HepG2 (cell line): Measurements from ENCODE around the gene RCOR1. TPM values are rescaled to one million over a fixed set of nuclear protein-coding genes. Genes with fewer than 3 reads are reported as not detected.

ENCODE experiments used
- ATAC-seq: fragments of 200-7000 bp; cut with Tn5 transposase; 3 replicates; pipeline ENCODE4 v1.9.1; 2020; ENCODE audit warnings: mild to moderate bottlenecking, moderate library complexity
- BruUV-seq: library from RNA; stranded (reverse); fragments of 400-500 nt; replicated peaks from 2 replicates; lab custom pipeline; 2021; lab: Mats Ljungman, UMichigan
- CTCF ChIA-PET: fragments of 300-600 bp; formaldehyde crosslinking; extraction: SDS; loops from one replicate; lab custom pipeline; 2021; ENCODE audit warnings: low total read pairs, inconsistent platforms, low intra/inter-chr PET ratio; lab: Yijun Ruan, JAX
- POLR2A ChIA-PET: fragments of 350-600 bp; sonication (Branson Sonifier 250); formaldehyde crosslinking; loops from one replicate; lab custom pipeline; 2020; ENCODE audit warnings: antibody characterized with exemption, inconsistent platforms; lab: Yijun Ruan, JAX
- DNase-seq: peaks from one replicate; pipeline ENCODE4 v3.0.0-alpha.2; 2015; ENCODE audit warnings: low spot score
- FAIRE-seq: peaks from 3 replicates; lab custom pipeline; 2011; peaks lifted over from hg19 to GRCh38; lab: Jason Lieb, UNC
- H2AFZ ChIP-seq: one replicate; pipeline ENCODE4 v1.6.1; 2011; ENCODE audit warnings: low read length, inconsistent platforms
- H3K27ac ChIP-seq: fragments of 300-600 bp; 3 replicates; pipeline ENCODE4 v1.8.0; 2011; ENCODE audit warnings: mixed run types, mild to moderate bottlenecking, mixed read lengths, low read length, inconsistent platforms; ENCODE audit not compliant: insufficient read depth; ENCODE audit errors: extremely low read length
- H3K27me3 ChIP-seq, 2 experiments: fragments of 200-600 bp in 1 of 2; 2 replicates in 1 of 2; 3 replicates in 1 of 2; pipeline versions ENCODE4 v1.6.0 to v1.8.0; 2011; ENCODE audit warnings: low read length in 2 of 2, mild to moderate bottlenecking in 2 of 2, moderate library complexity in 2 of 2, inconsistent platforms in 1 of 2; ENCODE audit not compliant: insufficient read depth in 2 of 2, control insufficient read depth in 1 of 2
- H3K36me3 ChIP-seq, 2 experiments: fragments of 200-600 bp in 1 of 2; replicated peaks in 1 of 2; 2 replicates in 1 of 2; 3 replicates in 1 of 2; pipeline versions ENCODE4 v1.5.1 to v1.8.0; 2011; ENCODE audit warnings: low read length in 2 of 2, inconsistent platforms in 1 of 2; ENCODE audit not compliant: insufficient read depth in 2 of 2, control insufficient read depth in 1 of 2
- H3K4me1 ChIP-seq: 2 replicates; pipeline ENCODE4 v1.5.1; 2012; ENCODE audit warnings: low read length, inconsistent platforms; ENCODE audit not compliant: insufficient read depth
- H3K4me2 ChIP-seq: 2 replicates; pipeline ENCODE4 v1.6.0; 2011; ENCODE audit warnings: low read depth, low read length, inconsistent platforms
- H3K4me3 ChIP-seq, 3 experiments: fragments of 200-600 bp in 1 of 3; sonication (generic), shearing (Covaris generic) in 1 of 3; replicated peaks in 1 of 3; 2 replicates each; pipeline ENCODE4 v1.5.1; 2011 to 2016; ENCODE audit warnings: low read length in 3 of 3, inconsistent platforms in 2 of 3, low read depth in 2 of 3, mild to moderate bottlenecking in 2 of 3, control low read depth in 1 of 3, mixed read lengths in 1 of 3; ENCODE audit not compliant: insufficient read depth in 1 of 3
- H3K79me2 ChIP-seq: one replicate; pipeline ENCODE4 v1.6.1; 2011; ENCODE audit warnings: low read length, inconsistent platforms; ENCODE audit not compliant: insufficient read depth
- H3K9ac ChIP-seq: 2 replicates; pipeline ENCODE4 v1.6.0; 2011; ENCODE audit warnings: mild to moderate bottlenecking, low read depth, low read length, inconsistent platforms; ENCODE audit not compliant: insufficient read depth
- H3K9me3 ChIP-seq: 2 replicates; pipeline ENCODE4 v1.5.1; 2012; ENCODE audit warnings: mild to moderate bottlenecking, low read length
- H4K20me1 ChIP-seq: 2 replicates; pipeline ENCODE4 v1.6.0; 2011; ENCODE audit warnings: inconsistent platforms, mild to moderate bottlenecking, low read length, moderate library complexity; ENCODE audit not compliant: insufficient read depth
- CBFB ChIP-seq: sonication (generic); formaldehyde crosslinking; IDR thresholded peaks from 2 replicates; pipeline ENCODE4 v1.4.0; 2020; ENCODE audit warnings: missing genetic modification reagents
- LCORL ChIP-seq, 2 experiments: fragments of 450-650 bp in 1 of 2; sonication (generic) in 1 of 2; formaldehyde crosslinking in 1 of 2; IDR thresholded peaks; 2 replicates each; pipeline versions ENCODE4 v1.5.0 to v1.6.1; 2017 to 2020; ENCODE audit warnings: antibody characterized with exemption in 1 of 2, missing genetic modification reagents in 1 of 2
- MZF1 ChIP-seq: sonication (generic); formaldehyde crosslinking; IDR thresholded peaks from 2 replicates; pipeline ENCODE4 v1.8.1; 2023; ENCODE audit warnings: mild to moderate bottlenecking, missing genetic modification reagents, borderline replicate concordance
- NCOA5 ChIP-seq: sonication (generic); formaldehyde crosslinking; IDR thresholded peaks from 2 replicates; pipeline ENCODE4 v1.4.0; 2020; ENCODE audit warnings: missing genetic modification reagents
- NR2F6 ChIP-seq, 2 experiments: IDR thresholded peaks; 2 replicates each; pipeline ENCODE4 v1.6.1; 2016; ENCODE audit warnings: antibody characterized with exemption in 1 of 2, mild to moderate bottlenecking in 1 of 2
- POLR2G ChIP-seq: fragments of 200-400 bp; formaldehyde crosslinking; IDR thresholded peaks from 2 replicates; pipeline ENCODE4 v1.6.1; 2018; ENCODE audit warnings: mild to moderate bottlenecking, low read depth, low read length, moderate library complexity
- SIN3A ChIP-seq: IDR thresholded peaks from 2 replicates; pipeline ENCODE4 v1.6.1; 2011; ENCODE audit warnings: low read depth, mild to moderate bottlenecking, control low read depth, low read length, borderline replicate concordance
- SIX4 ChIP-seq: sonication (generic); formaldehyde crosslinking; IDR thresholded peaks from 2 replicates; pipeline ENCODE4 v1.4.0; 2020; ENCODE audit warnings: missing genetic modification reagents
- SNRNP70 ChIP-seq: fragments of 200-400 bp; formaldehyde crosslinking; IDR thresholded peaks from 2 replicates; pipeline ENCODE4 v1.6.1; 2017; ENCODE audit warnings: mild to moderate bottlenecking, low read depth, low read length, moderate library complexity
- SPEN ChIP-seq: sonication (generic); formaldehyde crosslinking; IDR thresholded peaks from 2 replicates; pipeline ENCODE4 v1.5.1; 2020; ENCODE audit warnings: low read depth, mild to moderate bottlenecking, missing genetic modification reagents
- ZNF20 ChIP-seq: sonication (generic); formaldehyde crosslinking; IDR thresholded peaks from 2 replicates; pipeline ENCODE4 v1.4.0; 2020; ENCODE audit warnings: mild to moderate bottlenecking, moderate library complexity, missing genetic modification reagents
- ZNF431 ChIP-seq: sonication (generic); formaldehyde crosslinking; IDR thresholded peaks from 2 replicates; pipeline ENCODE4 v1.9.0; 2022; ENCODE audit warnings: missing genetic modification reagents, low read depth, mild to moderate bottlenecking, borderline replicate concordance
- ZNF616 ChIP-seq: sonication (generic); formaldehyde crosslinking; IDR thresholded peaks from 2 replicates; pipeline ENCODE4 v1.5.0; 2020; ENCODE audit warnings: low read depth, mild to moderate bottlenecking, missing genetic modification reagents
- WGBS: methylation state at CpG from one replicate; pipeline ENCODE4 v1.1.6; 2017; ENCODE audit warnings: low lambda C conversion rate; 5-methylcytosine and 5-hydroxymethylcytosine counted together
- in situ Hi-C: cut with HindIII; loops from 2 replicates; pipeline ENCODE4 v1.10.0; 2017; ENCODE audit warnings: low pct_unique_long_range_greater_than_20kb; ENCODE audit not compliant: extremely low pct_ligation_motif_present
- intact Hi-C: fragments of 100-400 bp; cut with micrococcal nuclease; formaldehyde crosslinking; loops from one replicate; pipeline ENCODE4 v1.10.0; 2022; ENCODE audit not compliant: unreplicated experiment
- polyA plus RNA-seq, 8 experiments: library from polyadenylated mRNA; depleted of rRNA in 3 of 8; stranded (reverse) in 7 of 8; unstranded in 1 of 8; fragments of >200 nt; fragmentation: Illumina TruSeq in 4 of 8; extraction: Trizol in 4 of 8; gene quantifications; 2 replicates each; pipeline versions ENCODE4 v1.2.1 to v1.2.3, GENCODE V29; 2011 to 2016; ENCODE audit warnings: low read depth in 4 of 8, missing spikeins in 1 of 8, mixed read lengths in 1 of 8; ENCODE audit not compliant: insufficient read depth in 1 of 8
- total RNA-seq, 5 experiments: library from RNA; depleted of rRNA; stranded (reverse); fragments of >200 nt; fragmentation: Illumina TruSeq; extraction: Trizol; gene quantifications; 2 replicates each; pipeline ENCODE4 v1.2.3, GENCODE V29; 2016; ENCODE audit warnings: low read depth in 1 of 5
- TF ChIP-seq, protein P1 (sequence below): sonication (generic); formaldehyde crosslinking; IDR thresholded peaks from 2 replicates; pipeline ENCODE4 v1.5.1; 2020; ENCODE audit warnings: mild to moderate bottlenecking, moderate library complexity, missing genetic modification reagents
- TF ChIP-seq, protein P2 (sequence below): IDR thresholded peaks from 2 replicates; pipeline ENCODE4 v1.6.1; 2016; ENCODE audit warnings: mild to moderate bottlenecking

Gene RCOR1
- total and polyA plus RNA-seq, 2 of the 13 experiments (the other 11 are each of a cell fraction or from before 2014, with no cell fraction given), result 10.2 to 11.1 TPM

DNA sequence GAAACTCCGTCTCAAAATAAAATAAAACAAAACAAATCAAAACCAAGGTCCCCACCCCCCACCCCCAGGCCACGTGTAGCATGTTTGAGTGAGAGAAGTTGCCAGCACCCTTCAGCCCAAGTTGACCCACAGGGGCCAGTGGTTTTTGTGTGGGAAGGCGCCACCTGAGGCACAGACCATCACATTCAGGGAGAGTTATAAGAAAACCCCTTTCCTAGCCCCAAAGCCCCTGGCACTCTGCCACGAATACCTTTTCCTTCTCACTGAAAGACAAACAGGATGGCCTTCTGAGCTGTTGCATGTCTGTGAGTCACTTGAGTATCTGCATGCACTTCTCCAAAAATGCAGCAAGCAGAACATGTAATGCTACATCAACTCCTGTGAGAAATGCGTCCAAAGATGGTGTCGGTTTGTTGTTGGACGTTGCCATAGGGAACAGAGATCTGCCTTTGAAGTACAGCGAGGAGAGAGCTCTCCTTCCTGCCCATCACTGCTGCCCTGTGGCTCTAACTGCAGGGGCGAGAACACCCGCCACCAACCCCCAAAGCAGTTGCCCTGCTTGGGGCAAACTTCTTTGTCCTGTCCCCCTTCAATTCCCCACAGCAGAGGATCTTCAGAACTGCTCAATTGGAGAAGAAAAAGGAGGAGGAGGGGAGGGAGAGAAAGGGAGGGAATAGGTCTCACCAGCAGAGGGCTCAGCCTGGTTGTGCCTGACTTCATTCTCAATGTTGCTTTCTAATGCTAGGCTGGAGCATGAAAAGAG, 182.1 kb downstream of the RCOR1 start (continued):
- TF ChIP-seq, protein P1, sequence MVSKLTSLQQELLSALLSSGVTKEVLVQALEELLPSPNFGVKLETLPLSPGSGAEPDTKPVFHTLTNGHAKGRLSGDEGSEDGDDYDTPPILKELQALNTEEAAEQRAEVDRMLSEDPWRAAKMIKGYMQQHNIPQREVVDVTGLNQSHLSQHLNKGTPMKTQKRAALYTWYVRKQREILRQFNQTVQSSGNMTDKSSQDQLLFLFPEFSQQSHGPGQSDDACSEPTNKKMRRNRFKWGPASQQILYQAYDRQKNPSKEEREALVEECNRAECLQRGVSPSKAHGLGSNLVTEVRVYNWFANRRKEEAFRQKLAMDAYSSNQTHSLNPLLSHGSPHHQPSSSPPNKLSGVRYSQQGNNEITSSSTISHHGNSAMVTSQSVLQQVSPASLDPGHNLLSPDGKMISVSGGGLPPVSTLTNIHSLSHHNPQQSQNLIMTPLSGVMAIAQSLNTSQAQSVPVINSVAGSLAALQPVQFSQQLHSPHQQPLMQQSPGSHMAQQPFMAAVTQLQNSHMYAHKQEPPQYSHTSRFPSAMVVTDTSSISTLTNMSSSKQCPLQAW (CRISPR knock-in tag), result peak; percentile 72
- TF ChIP-seq MZF1 (CRISPR knock-in tag) (no peak), ZNF20 (CRISPR knock-in tag) (no peak), NR2F6 (IDR thresholded peaks at IDR 0.05) (no peak), NR2F6 (CRISPR knock-in tag; IDR thresholded peaks at IDR 0.05) (no peak), NCOA5 (CRISPR knock-in tag) (no peak), ZNF431 (CRISPR knock-in tag) (no peak)

- H3K4me2 ChIP-seq, result peak overlapping the region; percentile 62
- no peaks in the 10 kb centered on the region for H3K9me3 ChIP-seq
- H3K27ac ChIP-seq, result peak overlapping the region; percentile 58
- intact Hi-C loops (loop anchor here (5.0 to 10.0 kb wide), 2 partner anchors 99 to 141 kb away; no protein-coding TSS in a partner anchor), in situ Hi-C loops (no loop called here)
- no peaks in the 10 kb centered on the region for H3K36me3 ChIP-seq
- H3K4me3 ChIP-seq, result peak overlapping the region in 2 of 3 experiments; percentile 49 to 57; a peak in 5 of 6 replicates
- CTCF ChIA-PET, result no interaction called here
- H2AFZ ChIP-seq, result peak overlapping the region; percentile 47
- peaks cover 67% of the 10 kb centered on the region for H3K4me1 ChIP-seq
- ATAC-seq (peak; percentile 41), DNase-seq (peak; percentile 43), FAIRE-seq (no peak)
- H4K20me1 ChIP-seq, result no peaks in the 10 kb centered on the region
- peak overlapping the region; percentile 59 for H3K9ac ChIP-seq
- POLR2A ChIA-PET, result interaction anchor here (1.3 kb wide), 1 partner anchor 97 kb away, joined by 5 read pairs; no protein-coding TSS in a partner anchor
- H3K27me3 ChIP-seq, result peaks cover 0 to 6% of the 10 kb centered on the region in 2 experiments; a peak in 2 of 5 replicates
- 34% methylated on average over 14 of the region's 22 CpGs for WGBS
- peaks cover 30% of the 10 kb centered on the region for H3K79me2 ChIP-seq
- no TSS peak for BruUV-seq
- TF ChIP-seq SPEN (CRISPR knock-in tag) (peak; percentile 24; the same call in 1 of the 2 replicates), SNRNP70 (no peak), SIX4 (CRISPR knock-in tag) (no peak), LCORL (IDR thresholded peaks at IDR 0.05) (no peak), LCORL (CRISPR knock-in tag; IDR thresholded peaks at IDR 0.05) (0 out of 2 replicates have a peak, but pooled peaks have one; percentile 6), ZNF616 (CRISPR knock-in tag) (peak; percentile 15; the same call in 1 of the 2 replicates), SIN3A (no peak), CBFB (CRISPR knock-in tag) (no peak), POLR2G (peak; percentile 23; the same call in 1 of the 2 replicates)
- TF ChIP-seq, protein P2, sequence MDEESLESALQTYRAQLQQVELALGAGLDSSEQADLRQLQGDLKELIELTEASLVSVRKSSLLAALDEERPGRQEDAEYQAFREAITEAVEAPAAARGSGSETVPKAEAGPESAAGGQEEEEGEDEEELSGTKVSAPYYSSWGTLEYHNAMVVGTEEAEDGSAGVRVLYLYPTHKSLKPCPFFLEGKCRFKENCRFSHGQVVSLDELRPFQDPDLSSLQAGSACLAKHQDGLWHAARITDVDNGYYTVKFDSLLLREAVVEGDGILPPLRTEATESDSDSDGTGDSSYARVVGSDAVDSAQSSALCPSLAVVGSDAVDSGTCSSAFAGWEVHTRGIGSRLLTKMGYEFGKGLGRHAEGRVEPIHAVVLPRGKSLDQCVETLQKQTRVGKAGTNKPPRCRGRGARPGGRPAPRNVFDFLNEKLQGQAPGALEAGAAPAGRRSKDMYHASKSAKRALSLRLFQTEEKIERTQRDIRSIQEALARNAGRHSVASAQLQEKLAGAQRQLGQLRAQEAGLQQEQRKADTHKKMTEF, result 0 out of 2 replicates have a peak, but pooled peaks have one; percentile 17
These were observed 183.7 kb downstream of the RCOR1 start for GRCh38 chr14:102775855-102776760.
